ENCODE data around the gene EMP2. TPM values are rescaled to one million over a fixed set of nuclear protein-coding genes. Genes with fewer than 3 reads are reported as not detected.

EMP2 gene
- polyA plus RNA-seq, 3 donors, result 14.0 to 52.4 (median 23.5) TPM

GRCh38 chr16:10612649-10613179 is 32.3 kb upstream of the EMP2 start:
- no peak overlapping the region for H3K27ac ChIP-seq (ENCODE audit: low read depth, low read length)
- WGBS, 3 donors, result 34 to 62% (median 61%) methylated on average over 6 of the region's 6 CpGs

GRCh38 chr16:10611825-10612342 is 31.5 kb upstream of the EMP2 start:
- 72 to 83% (median 73%) methylated on average over 6 of the region's 6 CpGs for WGBS, 3 donors
- no peak overlapping the region for H3K27ac ChIP-seq (ENCODE audit: low read depth, low read length)

- WGBS, 3 donors, result 80 to 83% (median 82%) methylated on average over 13 of the region's 13 CpGs
- no peak overlapping the region for H3K27ac ChIP-seq (ENCODE audit: low read depth, low read length)
Measured at GRCh38 chr16:10610499-10611184, 30.2 kb upstream of the EMP2 start.

- WGBS, 3 donors, result 60 to 77% (median 68%) methylated on average over 7 of the region's 7 CpGs
- no peak overlapping the region for H3K27ac ChIP-seq (ENCODE audit: low read depth, low read length)
Measured at GRCh38 chr16:10609402-10609774, 29.0 kb upstream of the EMP2 start.

- 57 to 72% (median 58%) methylated on average over 11 of the region's 11 CpGs for WGBS, 3 donors
- no peak overlapping the region for H3K27ac ChIP-seq (ENCODE audit: low read depth, low read length)
Measured at GRCh38 chr16:10608687-10609401, 28.4 kb upstream of the EMP2 start.

- no peak overlapping the region for H3K27ac ChIP-seq (ENCODE audit: low read depth, low read length)
- WGBS, 3 donors, result 73 to 86% (median 80%) methylated on average over 3 of the region's 3 CpGs
Measured at GRCh38 chr16:10607157-10607556, 26.8 kb upstream of the EMP2 start.

- WGBS, 3 donors, result 56 to 83% (median 81%) methylated on average over 6 of the region's 6 CpGs
- H3K27ac ChIP-seq (ENCODE audit: low read depth, low read length), result no peak overlapping the region
Measured at GRCh38 chr16:10606607-10607006, 26.2 kb upstream of the EMP2 start.

- no peak overlapping the region for H3K27ac ChIP-seq (ENCODE audit: low read depth, low read length)
- WGBS, 3 donors, result 86 to 92% (median 88%) methylated on average over 3 of the region's 3 CpGs
Measured at GRCh38 chr16:10605636-10606035, 25.2 kb upstream of the EMP2 start.

GRCh38 chr16:10601444-10602408 is 21.3 kb upstream of the EMP2 start:
- 40 to 74% (median 68%) methylated on average over 13 of the region's 13 CpGs for WGBS, 3 donors
- no peak overlapping the region for H3K27ac ChIP-seq (ENCODE audit: low read depth, low read length)

GRCh38 chr16:10600782-10601443 is 20.5 kb upstream of the EMP2 start:
- WGBS, 3 donors, result 62 to 80% (median 80%) methylated on average over 12 of the region's 12 CpGs

GRCh38 chr16:10599626-10600025 is 19.2 kb upstream of the EMP2 start:
- H3K27ac ChIP-seq (ENCODE audit: low read depth, low read length), result no peak overlapping the region
- 84 to 94% (median 93%) methylated on average over 7 of the region's 7 CpGs for WGBS, 3 donors

More at GRCh38 chr16:10600782-10601443, 20.5 kb upstream of the EMP2 start:
- no peak overlapping the region for H3K27ac ChIP-seq (ENCODE audit: low read depth, low read length)

GRCh38 chr16:10598157-10598556 is 17.8 kb upstream of the EMP2 start:
- H3K27ac ChIP-seq (ENCODE audit: low read depth, low read length), result no peak overlapping the region
- 28 to 54% (median 31%) methylated on average over 11 of the region's 11 CpGs for WGBS, 3 donors

- no peak overlapping the region for H3K27ac ChIP-seq (ENCODE audit: low read depth, low read length)
Measured at GRCh38 chr16:10597187-10597601, 16.8 kb upstream of the EMP2 start.

GRCh38 chr16:10594312-10594950 is 14.0 kb upstream of the EMP2 start:
- 34 to 75% (median 67%) methylated on average over 9 of the region's 9 CpGs for WGBS, 3 donors
- no peak overlapping the region for H3K27ac ChIP-seq (ENCODE audit: low read depth, low read length)

More at GRCh38 chr16:10597187-10597601, 16.8 kb upstream of the EMP2 start:
- 60 to 64% (median 62%) methylated on average over 3 of the region's 3 CpGs for WGBS, 3 donors

GRCh38 chr16:10592611-10593010 is 12.2 kb upstream of the EMP2 start:
- H3K27ac ChIP-seq (ENCODE audit: low read depth, low read length), result no peak overlapping the region
- 77 to 86% (median 78%) methylated on average over 1 of the region's 1 CpG for WGBS, 3 donors

- 79 to 88% (median 80%) methylated on average over 4 of the region's 4 CpGs for WGBS, 3 donors
Measured at GRCh38 chr16:10590342-10590741, 9.9 kb upstream of the EMP2 start.

GRCh38 chr16:10589109-10589508 is 8.7 kb upstream of the EMP2 start:
- no peak overlapping the region for H3K27ac ChIP-seq (ENCODE audit: low read depth, low read length)
- 52 to 77% (median 76%) methylated on average over 5 of the region's 5 CpGs for WGBS, 3 donors

More at GRCh38 chr16:10590342-10590741, 9.9 kb upstream of the EMP2 start:
- no peak overlapping the region for H3K27ac ChIP-seq (ENCODE audit: low read depth, low read length)
